ENCODE results near the gene DKK3.

- TF ChIP-seq YY1 (IDR thresholded peaks at IDR 0.05; ENCODE audit: insufficient read depth, insufficient read length) (no peak), ZNF274 (IDR thresholded peaks at IDR 0.05; ENCODE audit: low read depth, low read length) (no peak), SUZ12 (IDR thresholded peaks at IDR 0.05; ENCODE audit: extremely low read depth, insufficient read depth, insufficient read length) (no peak)
Observed at GRCh38 chr11:12051287-12051662, 42.8 kb upstream of the DKK3 start.
